GM23338 (cell line): Measurements from ENCODE around the gene KLHDC9. TPM values are rescaled to one million over a fixed set of nuclear protein-coding genes. Genes with fewer than 3 reads are reported as not detected.

Experiments
- ATAC-seq: fragments of 200-7000 bp; cut with Tn5 transposase; 3 replicates; pipeline ENCODE4 v1.9.1; 2020
- DNase-seq: peaks from one replicate; pipeline ENCODE4 v3.0.0-alpha.2; 2015; ENCODE audit warnings: low spot score
- H2AFZ ChIP-seq: fragments of 200-600 bp; sonication (generic); 2 replicates; pipeline ENCODE4 v1.8.0; 2016; ENCODE audit warnings: antibody characterized with exemption, mild to moderate bottlenecking, moderate library complexity
- H3F3A ChIP-seq: fragments of 200-600 bp; sonication (generic); replicated peaks from 2 replicates; pipeline ENCODE4 v1.8.0; 2017; ENCODE audit warnings: antibody characterized with exemption, mixed run types, low read depth
- H3K27ac ChIP-seq: fragments of 200-600 bp; sonication (generic); 2 replicates; pipeline ENCODE4 v1.6.1; 2016; ENCODE audit warnings: low read depth
- H3K27me3 ChIP-seq: fragments of 200-600 bp; sonication (generic); 2 replicates; pipeline ENCODE4 v1.8.0; 2016; ENCODE audit warnings: mild to moderate bottlenecking, mixed run types, moderate library complexity; ENCODE audit not compliant: insufficient read depth
- H3K36me3 ChIP-seq: fragments of 200-600 bp; sonication (generic); 2 replicates; pipeline ENCODE4 v1.8.0; 2016; ENCODE audit warnings: mild to moderate bottlenecking; ENCODE audit not compliant: insufficient read depth
- H3K4me1 ChIP-seq: fragments of 200-600 bp; sonication (generic); 2 replicates; pipeline ENCODE4 v1.8.0; 2016; ENCODE audit warnings: mild to moderate bottlenecking, moderate library complexity; ENCODE audit not compliant: insufficient read depth
- H3K4me2 ChIP-seq: fragments of 200-600 bp; sonication (generic); 2 replicates; pipeline ENCODE4 v1.7.1; 2017; ENCODE audit warnings: mixed run types
- H3K4me3 ChIP-seq: fragments of 200-600 bp; sonication (generic); 2 replicates; pipeline ENCODE4 v1.6.1; 2016; ENCODE audit warnings: mixed run types
- H3K79me2 ChIP-seq: fragments of 200-600 bp; sonication (generic); replicated peaks from 2 replicates; pipeline ENCODE4 v1.8.0; 2017; ENCODE audit warnings: mild to moderate bottlenecking; ENCODE audit not compliant: insufficient read depth
- H3K9me2 ChIP-seq: fragments of 200-600 bp; sonication (generic); 2 replicates; pipeline ENCODE4 v1.8.0; 2017; ENCODE audit not compliant: insufficient read depth
- H4K20me1 ChIP-seq: fragments of 200-600 bp; sonication (generic); replicated peaks from 2 replicates; pipeline ENCODE4 v1.8.0; 2017; ENCODE audit warnings: mild to moderate bottlenecking; ENCODE audit not compliant: insufficient read depth
- H3K27ac Mint-ChIP-seq: 2 replicates; pipeline ENCODE4 v1.8.0; 2020; ENCODE audit warnings: inconsistent platforms, mild to moderate bottlenecking, moderate library complexity, mixed read lengths
- H3K27me3 Mint-ChIP-seq: 3 replicates; pipeline ENCODE4 v1.8.0; 2022; ENCODE audit warnings: low read depth, mild to moderate bottlenecking, moderate library complexity, mixed read lengths, inconsistent platforms; ENCODE audit not compliant: insufficient read depth, poor library complexity
- H3K36me3 Mint-ChIP-seq: 3 replicates; pipeline ENCODE4 v1.8.0; 2021; ENCODE audit warnings: low read depth, mild to moderate bottlenecking, inconsistent platforms, moderate library complexity, mixed read lengths
- H3K4me1 Mint-ChIP-seq: 3 replicates; pipeline ENCODE4 v1.8.0; 2020; ENCODE audit warnings: mild to moderate bottlenecking, inconsistent platforms, mixed read lengths
- H3K4me3 Mint-ChIP-seq: 3 replicates; pipeline ENCODE4 v1.8.0; 2021; ENCODE audit warnings: moderate library complexity, mild to moderate bottlenecking, inconsistent platforms, mixed read lengths
- H3K9me3 Mint-ChIP-seq: 3 replicates; pipeline ENCODE4 v1.8.0; 2020; ENCODE audit warnings: moderate library complexity, mild to moderate bottlenecking, inconsistent platforms, mixed read lengths
- CREB1 ChIP-seq: fragments of 250-450 bp; sonication (Bioruptor Pico); IDR thresholded peaks from 2 replicates; pipeline ENCODE4 v1.5.0; 2020; ENCODE audit warnings: low read depth, mild to moderate bottlenecking, moderate library complexity
- EZH2 ChIP-seq: fragments of 200-600 bp; sonication (generic); IDR thresholded peaks from one replicate; pipeline ENCODE4 v1.8.0; 2017; ENCODE audit warnings: antibody characterized with exemption, mild to moderate bottlenecking, low read depth; ENCODE audit not compliant: unreplicated experiment
- EZH2phosphoT487 ChIP-seq: fragments of 200-600 bp; sonication (generic); IDR thresholded peaks from one replicate; pipeline ENCODE4 v1.8.1; 2018; ENCODE audit warnings: antibody characterized with exemption; ENCODE audit not compliant: unreplicated experiment
- JUNB ChIP-seq: IDR thresholded peaks from one replicate; pipeline ENCODE4 v1.6.1; 2016; ENCODE audit warnings: antibody characterized with exemption; ENCODE audit not compliant: unreplicated experiment
- NANOG ChIP-seq: IDR thresholded peaks from 2 replicates; pipeline ENCODE4 v1.6.1; 2016; ENCODE audit warnings: antibody characterized with exemption, borderline replicate concordance
- POLR2AphosphoS5 ChIP-seq: IDR thresholded peaks from 2 replicates; pipeline ENCODE4 v1.6.1; 2016; ENCODE audit warnings: antibody characterized with exemption, low read depth
- STAT1 ChIP-seq: IDR thresholded peaks from one replicate; pipeline ENCODE4 v1.6.1; 2016; ENCODE audit warnings: antibody characterized with exemption; ENCODE audit not compliant: unreplicated experiment
- ZNF114 ChIP-seq: fragments of 250-450 bp; sonication (Bioruptor Pico); IDR thresholded peaks from 2 replicates; pipeline ENCODE4 v1.5.0; 2020; ENCODE audit warnings: mild to moderate bottlenecking, moderate library complexity
- ZNF331 ChIP-seq: fragments of 250-450 bp; sonication (Bioruptor Pico); IDR thresholded peaks from 2 replicates; pipeline ENCODE4 v1.5.0; 2020; ENCODE audit warnings: low read depth, mild to moderate bottlenecking, moderate library complexity
- polyA plus RNA-seq: library from polyadenylated mRNA; unstranded; fragments of >200 nt; fragmentation: Nextera tagmentation; extraction: Ambion mirVana; gene quantifications from 2 replicates; pipeline ENCODE4 v1.2.1, GENCODE V29; 2016
- total RNA-seq: library from RNA; depleted of rRNA; stranded (reverse); fragments of >200 nt; shearing (Covaris generic); gene quantifications from 2 replicates; pipeline ENCODE4 v1.2.3, GENCODE V29; 2014
- TF ChIP-seq, protein P1 (sequence below): fragments of 250-450 bp; sonication (Bioruptor Pico); IDR thresholded peaks from 2 replicates; pipeline ENCODE4 v1.5.0; 2020; ENCODE audit warnings: mild to moderate bottlenecking, moderate library complexity
- TF ChIP-seq, protein P2 (sequence below), 2 experiments: fragments of 200-600 bp in 1 of 2; sonication (generic) in 1 of 2; conservative IDR thresholded peaks; 2 replicates each; pipeline versions ENCODE4 v1.5.1 to v1.6.1; 2016 to 2017; ENCODE audit warnings: antibody characterized with exemption in 2 of 2, low read depth in 2 of 2, mild to moderate bottlenecking in 2 of 2, moderate library complexity in 1 of 2
- TF ChIP-seq, protein P3 (sequence below): IDR thresholded peaks from one replicate; pipeline ENCODE4 v1.6.1; 2018; ENCODE audit warnings: antibody characterized with exemption; ENCODE audit not compliant: unreplicated experiment
- TF ChIP-seq, protein P4 (sequence below): IDR thresholded peaks from 2 replicates; pipeline ENCODE4 v1.6.1; 2016; ENCODE audit warnings: antibody characterized with exemption

Gene KLHDC9
- total and polyA plus RNA-seq, 2 experiments from 2014 or later = 5.6 to 6.6 TPM

DNA sequence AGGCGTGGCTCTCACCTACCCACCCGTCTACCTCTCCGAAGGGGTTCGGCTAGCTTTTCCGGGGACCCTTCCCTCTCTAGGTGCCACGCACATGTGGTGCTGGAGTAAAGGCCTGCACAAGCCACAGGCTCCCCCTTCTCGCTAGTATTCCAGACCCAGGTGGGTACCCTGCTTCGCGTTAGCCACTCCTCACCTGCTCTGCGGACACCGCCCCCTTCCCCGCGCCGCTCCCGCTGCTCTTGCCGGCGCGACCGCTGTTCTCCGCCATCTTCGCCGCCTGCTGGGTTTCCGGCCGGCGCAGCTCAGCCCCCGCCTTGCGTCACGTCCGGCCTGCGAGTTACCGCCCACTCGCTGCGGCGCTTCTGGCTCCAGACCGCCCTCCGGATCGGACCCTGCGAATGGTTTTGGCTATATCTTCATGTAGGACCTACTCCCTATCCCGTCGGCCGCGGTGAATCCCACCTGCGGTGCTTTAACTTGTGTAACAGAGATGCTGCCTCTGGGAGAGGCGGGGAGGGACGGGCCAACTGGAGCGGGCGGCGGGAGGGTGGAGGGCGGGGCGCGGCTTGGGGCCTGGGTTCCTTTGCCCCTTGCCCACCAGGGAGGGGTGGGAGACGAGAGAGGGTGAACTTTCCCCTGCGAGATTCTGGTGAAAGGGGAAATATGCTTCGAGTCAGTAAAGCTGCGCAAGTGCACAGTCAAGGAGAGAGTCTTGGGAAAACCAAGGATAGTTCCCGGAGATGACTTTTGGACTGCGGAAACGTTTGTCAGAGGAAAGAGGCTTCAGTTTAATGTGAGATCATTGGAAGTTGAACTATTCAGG, 19.8 kb downstream of the KLHDC9 start, which contains the start of the genes NIT1 and PFDN2:
Gene NIT1 (plus strand): TSS at position 347 of the 823 bp plus-strand sequence. CDS start 72 bp downstream, at position 419.
Gene PFDN2 (minus strand): TSS at position 279 of the 823 bp plus-strand sequence. CDS start 11 bp downstream, at position 268.
- H3K4me1 Mint-ChIP-seq = peaks cover 22% of the 10 kb centered on the region
- Histone ChIP-seq H4K20me1 (peaks cover 34% of the 10 kb centered on the region), H2AFZ (peak within 1 kb of the TSS; percentile 88), H3K4me2 (peak within 1 kb of the TSS; percentile 88), H3K9me2 (no peaks in the 10 kb centered on the region), H3F3A (peaks cover 44% of the 10 kb centered on the region), H3K27ac (peak within 1 kb of the TSS; percentile 98), H3K27me3 (no peaks in the 10 kb centered on the region), H3K79me2 (peaks cover 53% of the 10 kb centered on the region), H3K36me3 (peaks cover 18% of the 10 kb centered on the region), H3K4me1 (peaks cover 21% of the 10 kb centered on the region), H3K4me3 (peak within 1 kb of the TSS; percentile 98)
- peaks cover 22% of the 10 kb centered on the region for H3K27me3 Mint-ChIP-seq
- H3K27ac Mint-ChIP-seq = peak within 1 kb of the TSS; percentile 96
- H3K4me3 Mint-ChIP-seq = peak within 1 kb of the TSS; percentile 96
- TF ChIP-seq, protein P1, sequence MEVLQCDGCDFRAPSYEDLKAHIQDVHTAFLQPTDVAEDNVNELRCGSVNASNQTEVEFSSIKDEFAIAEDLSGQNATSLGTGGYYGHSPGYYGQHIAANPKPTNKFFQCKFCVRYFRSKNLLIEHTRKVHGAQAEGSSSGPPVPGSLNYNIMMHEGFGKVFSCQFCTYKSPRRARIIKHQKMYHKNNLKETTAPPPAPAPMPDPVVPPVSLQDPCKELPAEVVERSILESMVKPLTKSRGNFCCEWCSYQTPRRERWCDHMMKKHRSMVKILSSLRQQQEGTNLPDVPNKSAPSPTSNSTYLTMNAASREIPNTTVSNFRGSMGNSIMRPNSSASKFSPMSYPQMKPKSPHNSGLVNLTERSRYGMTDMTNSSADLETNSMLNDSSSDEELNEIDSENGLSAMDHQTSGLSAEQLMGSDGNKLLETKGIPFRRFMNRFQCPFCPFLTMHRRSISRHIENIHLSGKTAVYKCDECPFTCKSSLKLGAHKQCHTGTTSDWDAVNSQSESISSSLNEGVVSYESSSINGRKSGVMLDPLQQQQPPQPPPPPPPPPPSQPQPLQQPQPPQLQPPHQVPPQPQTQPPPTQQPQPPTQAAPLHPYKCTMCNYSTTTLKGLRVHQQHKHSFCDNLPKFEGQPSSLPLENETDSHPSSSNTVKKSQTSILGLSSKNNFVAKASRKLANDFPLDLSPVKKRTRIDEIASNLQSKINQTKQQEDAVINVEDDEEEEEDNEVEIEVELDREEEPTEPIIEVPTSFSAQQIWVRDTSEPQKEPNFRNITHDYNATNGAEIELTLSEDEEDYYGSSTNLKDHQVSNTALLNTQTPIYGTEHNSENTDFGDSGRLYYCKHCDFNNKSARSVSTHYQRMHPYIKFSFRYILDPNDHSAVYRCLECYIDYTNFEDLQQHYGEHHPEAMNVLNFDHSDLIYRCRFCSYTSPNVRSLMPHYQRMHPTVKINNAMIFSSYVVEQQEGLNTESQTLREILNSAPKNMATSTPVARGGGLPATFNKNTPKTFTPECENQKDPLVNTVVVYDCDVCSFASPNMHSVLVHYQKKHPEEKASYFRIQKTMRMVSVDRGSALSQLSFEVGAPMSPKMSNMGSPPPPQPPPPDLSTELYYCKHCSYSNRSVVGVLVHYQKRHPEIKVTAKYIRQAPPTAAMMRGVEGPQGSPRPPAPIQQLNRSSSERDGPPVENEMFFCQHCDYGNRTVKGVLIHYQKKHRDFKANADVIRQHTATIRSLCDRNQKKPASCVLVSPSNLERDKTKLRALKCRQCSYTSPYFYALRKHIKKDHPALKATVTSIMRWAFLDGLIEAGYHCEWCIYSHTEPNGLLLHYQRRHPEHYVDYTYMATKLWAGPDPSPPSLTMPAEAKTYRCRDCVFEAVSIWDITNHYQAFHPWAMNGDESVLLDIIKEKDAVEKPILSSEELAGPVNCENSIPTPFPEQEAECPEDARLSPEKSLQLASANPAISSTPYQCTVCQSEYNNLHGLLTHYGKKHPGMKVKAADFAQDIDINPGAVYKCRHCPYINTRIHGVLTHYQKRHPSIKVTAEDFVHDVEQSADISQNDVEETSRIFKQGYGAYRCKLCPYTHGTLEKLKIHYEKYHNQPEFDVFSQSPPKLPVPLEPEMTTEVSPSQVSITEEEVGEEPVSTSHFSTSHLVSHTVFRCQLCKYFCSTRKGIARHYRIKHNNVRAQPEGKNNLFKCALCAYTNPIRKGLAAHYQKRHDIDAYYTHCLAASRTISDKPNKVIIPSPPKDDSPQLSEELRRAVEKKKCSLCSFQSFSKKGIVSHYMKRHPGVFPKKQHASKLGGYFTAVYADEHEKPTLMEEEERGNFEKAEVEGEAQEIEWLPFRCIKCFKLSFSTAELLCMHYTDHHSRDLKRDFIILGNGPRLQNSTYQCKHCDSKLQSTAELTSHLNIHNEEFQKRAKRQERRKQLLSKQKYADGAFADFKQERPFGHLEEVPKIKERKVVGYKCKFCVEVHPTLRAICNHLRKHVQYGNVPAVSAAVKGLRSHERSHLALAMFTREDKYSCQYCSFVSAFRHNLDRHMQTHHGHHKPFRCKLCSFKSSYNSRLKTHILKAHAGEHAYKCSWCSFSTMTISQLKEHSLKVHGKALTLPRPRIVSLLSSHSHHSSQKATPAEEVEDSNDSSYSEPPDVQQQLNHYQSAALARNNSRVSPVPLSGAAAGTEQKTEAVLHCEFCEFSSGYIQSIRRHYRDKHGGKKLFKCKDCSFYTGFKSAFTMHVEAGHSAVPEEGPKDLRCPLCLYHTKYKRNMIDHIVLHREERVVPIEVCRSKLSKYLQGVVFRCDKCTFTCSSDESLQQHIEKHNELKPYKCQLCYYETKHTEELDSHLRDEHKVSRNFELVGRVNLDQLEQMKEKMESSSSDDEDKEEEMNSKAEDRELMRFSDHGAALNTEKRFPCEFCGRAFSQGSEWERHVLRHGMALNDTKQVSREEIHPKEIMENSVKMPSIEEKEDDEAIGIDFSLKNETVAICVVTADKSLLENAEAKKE (CRISPR knock-in tag) = no peak
- TF ChIP-seq EZH2 = no peak
- peak; percentile 97 for TF ChIP-seq POLR2AphosphoS5
- no peak for TF ChIP-seq STAT1
- TF ChIP-seq CREB1 (CRISPR knock-in tag) = peak; percentile 90
- TF ChIP-seq, protein P2, sequence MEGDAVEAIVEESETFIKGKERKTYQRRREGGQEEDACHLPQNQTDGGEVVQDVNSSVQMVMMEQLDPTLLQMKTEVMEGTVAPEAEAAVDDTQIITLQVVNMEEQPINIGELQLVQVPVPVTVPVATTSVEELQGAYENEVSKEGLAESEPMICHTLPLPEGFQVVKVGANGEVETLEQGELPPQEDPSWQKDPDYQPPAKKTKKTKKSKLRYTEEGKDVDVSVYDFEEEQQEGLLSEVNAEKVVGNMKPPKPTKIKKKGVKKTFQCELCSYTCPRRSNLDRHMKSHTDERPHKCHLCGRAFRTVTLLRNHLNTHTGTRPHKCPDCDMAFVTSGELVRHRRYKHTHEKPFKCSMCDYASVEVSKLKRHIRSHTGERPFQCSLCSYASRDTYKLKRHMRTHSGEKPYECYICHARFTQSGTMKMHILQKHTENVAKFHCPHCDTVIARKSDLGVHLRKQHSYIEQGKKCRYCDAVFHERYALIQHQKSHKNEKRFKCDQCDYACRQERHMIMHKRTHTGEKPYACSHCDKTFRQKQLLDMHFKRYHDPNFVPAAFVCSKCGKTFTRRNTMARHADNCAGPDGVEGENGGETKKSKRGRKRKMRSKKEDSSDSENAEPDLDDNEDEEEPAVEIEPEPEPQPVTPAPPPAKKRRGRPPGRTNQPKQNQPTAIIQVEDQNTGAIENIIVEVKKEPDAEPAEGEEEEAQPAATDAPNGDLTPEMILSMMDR (conservative IDR thresholded peaks at IDR 0.05; ENCODE audit: low read depth in 2 of 2) = no peak
- no peak for TF ChIP-seq ZNF331 (CRISPR knock-in tag)
- TF ChIP-seq JUNB = no peak
- no peak for TF ChIP-seq EZH2phosphoT487
- peak; percentile 41; the same call in 1 of the 2 replicates for TF ChIP-seq NANOG
- TF ChIP-seq, protein P3, sequence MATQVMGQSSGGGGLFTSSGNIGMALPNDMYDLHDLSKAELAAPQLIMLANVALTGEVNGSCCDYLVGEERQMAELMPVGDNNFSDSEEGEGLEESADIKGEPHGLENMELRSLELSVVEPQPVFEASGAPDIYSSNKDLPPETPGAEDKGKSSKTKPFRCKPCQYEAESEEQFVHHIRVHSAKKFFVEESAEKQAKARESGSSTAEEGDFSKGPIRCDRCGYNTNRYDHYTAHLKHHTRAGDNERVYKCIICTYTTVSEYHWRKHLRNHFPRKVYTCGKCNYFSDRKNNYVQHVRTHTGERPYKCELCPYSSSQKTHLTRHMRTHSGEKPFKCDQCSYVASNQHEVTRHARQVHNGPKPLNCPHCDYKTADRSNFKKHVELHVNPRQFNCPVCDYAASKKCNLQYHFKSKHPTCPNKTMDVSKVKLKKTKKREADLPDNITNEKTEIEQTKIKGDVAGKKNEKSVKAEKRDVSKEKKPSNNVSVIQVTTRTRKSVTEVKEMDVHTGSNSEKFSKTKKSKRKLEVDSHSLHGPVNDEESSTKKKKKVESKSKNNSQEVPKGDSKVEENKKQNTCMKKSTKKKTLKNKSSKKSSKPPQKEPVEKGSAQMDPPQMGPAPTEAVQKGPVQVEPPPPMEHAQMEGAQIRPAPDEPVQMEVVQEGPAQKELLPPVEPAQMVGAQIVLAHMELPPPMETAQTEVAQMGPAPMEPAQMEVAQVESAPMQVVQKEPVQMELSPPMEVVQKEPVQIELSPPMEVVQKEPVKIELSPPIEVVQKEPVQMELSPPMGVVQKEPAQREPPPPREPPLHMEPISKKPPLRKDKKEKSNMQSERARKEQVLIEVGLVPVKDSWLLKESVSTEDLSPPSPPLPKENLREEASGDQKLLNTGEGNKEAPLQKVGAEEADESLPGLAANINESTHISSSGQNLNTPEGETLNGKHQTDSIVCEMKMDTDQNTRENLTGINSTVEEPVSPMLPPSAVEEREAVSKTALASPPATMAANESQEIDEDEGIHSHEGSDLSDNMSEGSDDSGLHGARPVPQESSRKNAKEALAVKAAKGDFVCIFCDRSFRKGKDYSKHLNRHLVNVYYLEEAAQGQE = no peak
- TF ChIP-seq ZNF114 (CRISPR knock-in tag) = no peak
- TF ChIP-seq, protein P4, sequence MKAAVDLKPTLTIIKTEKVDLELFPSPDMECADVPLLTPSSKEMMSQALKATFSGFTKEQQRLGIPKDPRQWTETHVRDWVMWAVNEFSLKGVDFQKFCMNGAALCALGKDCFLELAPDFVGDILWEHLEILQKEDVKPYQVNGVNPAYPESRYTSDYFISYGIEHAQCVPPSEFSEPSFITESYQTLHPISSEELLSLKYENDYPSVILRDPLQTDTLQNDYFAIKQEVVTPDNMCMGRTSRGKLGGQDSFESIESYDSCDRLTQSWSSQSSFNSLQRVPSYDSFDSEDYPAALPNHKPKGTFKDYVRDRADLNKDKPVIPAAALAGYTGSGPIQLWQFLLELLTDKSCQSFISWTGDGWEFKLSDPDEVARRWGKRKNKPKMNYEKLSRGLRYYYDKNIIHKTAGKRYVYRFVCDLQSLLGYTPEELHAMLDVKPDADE = peak; percentile 77
- H3K9me3 Mint-ChIP-seq = no peaks in the 10 kb centered on the region
- peak; percentile 81 for ATAC-seq
- peak; percentile 94 for DNase-seq
- H3K36me3 Mint-ChIP-seq = peaks cover 36% of the 10 kb centered on the region
